ENCODE measurements around the gene ESR1. TPM values are rescaled to one million over a fixed set of nuclear protein-coding genes. Genes with fewer than 3 reads are reported as not detected.
"Not testable (repeated sequence)": the region's sequence is repeated elsewhere in the genome, so short reads cannot be mapped to it uniquely, and the experiment has no call there.

The ESR1 gene
- total RNA-seq, 6 experiments from 2014 or later: 1.6 to 59.9 (median 18.6) TPM

DNA sequence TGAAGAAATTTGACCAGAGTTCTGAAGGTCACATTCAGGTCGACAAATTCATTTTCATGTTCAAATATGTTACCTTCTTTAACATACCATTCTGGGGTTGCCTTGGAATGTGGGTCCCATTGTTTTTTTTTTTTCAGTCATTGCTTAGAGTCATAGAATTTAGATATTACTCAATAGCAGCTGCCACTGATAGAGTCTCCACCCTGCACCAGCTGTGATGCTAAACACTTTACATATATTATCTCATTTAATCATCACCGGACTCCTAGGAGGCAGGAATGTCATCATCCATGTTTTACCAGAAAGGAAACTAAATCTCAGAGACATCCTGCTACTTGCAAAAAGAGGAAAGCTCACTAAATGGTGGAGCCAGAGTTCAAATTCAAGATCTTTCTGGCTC is 204.7 kb downstream of the ESR1 start:
- intact Hi-C loops (cut with DNase I): no loop called here

DNA sequence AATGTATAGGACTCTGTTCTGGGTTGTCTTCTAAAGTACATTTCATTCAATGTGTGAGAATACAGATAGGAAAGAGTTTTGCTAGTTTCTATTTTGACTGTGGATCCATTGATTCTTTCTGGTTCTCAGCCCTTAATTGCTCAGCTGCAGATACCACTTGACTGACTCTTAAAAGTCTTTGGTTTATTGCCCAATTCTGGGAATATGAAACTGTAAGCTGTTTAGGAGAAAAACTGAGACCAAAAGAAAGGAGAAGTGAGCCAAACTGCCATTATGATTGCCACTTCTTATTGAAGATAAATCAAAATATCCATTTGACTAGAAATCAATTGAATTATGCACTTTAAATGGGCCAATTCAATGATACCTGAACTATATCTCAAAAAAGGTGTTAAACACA is 211.4 kb downstream of the ESR1 start:
- TF ChIP-seq, protein P1, sequence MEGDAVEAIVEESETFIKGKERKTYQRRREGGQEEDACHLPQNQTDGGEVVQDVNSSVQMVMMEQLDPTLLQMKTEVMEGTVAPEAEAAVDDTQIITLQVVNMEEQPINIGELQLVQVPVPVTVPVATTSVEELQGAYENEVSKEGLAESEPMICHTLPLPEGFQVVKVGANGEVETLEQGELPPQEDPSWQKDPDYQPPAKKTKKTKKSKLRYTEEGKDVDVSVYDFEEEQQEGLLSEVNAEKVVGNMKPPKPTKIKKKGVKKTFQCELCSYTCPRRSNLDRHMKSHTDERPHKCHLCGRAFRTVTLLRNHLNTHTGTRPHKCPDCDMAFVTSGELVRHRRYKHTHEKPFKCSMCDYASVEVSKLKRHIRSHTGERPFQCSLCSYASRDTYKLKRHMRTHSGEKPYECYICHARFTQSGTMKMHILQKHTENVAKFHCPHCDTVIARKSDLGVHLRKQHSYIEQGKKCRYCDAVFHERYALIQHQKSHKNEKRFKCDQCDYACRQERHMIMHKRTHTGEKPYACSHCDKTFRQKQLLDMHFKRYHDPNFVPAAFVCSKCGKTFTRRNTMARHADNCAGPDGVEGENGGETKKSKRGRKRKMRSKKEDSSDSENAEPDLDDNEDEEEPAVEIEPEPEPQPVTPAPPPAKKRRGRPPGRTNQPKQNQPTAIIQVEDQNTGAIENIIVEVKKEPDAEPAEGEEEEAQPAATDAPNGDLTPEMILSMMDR (IDR thresholded peaks at IDR 0.05): no peak
- no peak for TF ChIP-seq POLR2A (IDR thresholded peaks at IDR 0.05)
- Histone ChIP-seq H3K4me3 (no peak overlapping the region), H3K27ac (no peak overlapping the region), H3K4me1 (no peaks in the 10 kb centered on the region), H3K9me3 (no peaks in the 10 kb centered on the region), H3K27me3 (no peaks in the 10 kb centered on the region), H3K36me3 (no peaks in the 10 kb centered on the region)
- intact Hi-C loops (cut with DNase I): no loop called here
- no peak for DNase-seq
- no peak for ATAC-seq

More for the DNA sequence above, 204.7 kb downstream of the ESR1 start:
- H3K4me1 ChIP-seq: no peaks in the 10 kb centered on the region
- H3K36me3 ChIP-seq: no peaks in the 10 kb centered on the region
- no peak overlapping the region for H3K4me3 ChIP-seq
- WGBS (ENCODE audit: insufficient coverage, low coverage, low lambda C conversion rate, missing lambda C conversion rate): 78% methylated on average over 2 of the region's 2 CpGs
- TF ChIP-seq, protein P1 (IDR thresholded peaks at IDR 0.05): no peak
- TF ChIP-seq POLR2A (IDR thresholded peaks at IDR 0.05): no peak
- H3K9me3 ChIP-seq: no peaks in the 10 kb centered on the region
- no peak for ATAC-seq
- no peak overlapping the region for H3K27ac ChIP-seq
- no peaks in the 10 kb centered on the region for H3K27me3 ChIP-seq
- no peak for DNase-seq

DNA sequence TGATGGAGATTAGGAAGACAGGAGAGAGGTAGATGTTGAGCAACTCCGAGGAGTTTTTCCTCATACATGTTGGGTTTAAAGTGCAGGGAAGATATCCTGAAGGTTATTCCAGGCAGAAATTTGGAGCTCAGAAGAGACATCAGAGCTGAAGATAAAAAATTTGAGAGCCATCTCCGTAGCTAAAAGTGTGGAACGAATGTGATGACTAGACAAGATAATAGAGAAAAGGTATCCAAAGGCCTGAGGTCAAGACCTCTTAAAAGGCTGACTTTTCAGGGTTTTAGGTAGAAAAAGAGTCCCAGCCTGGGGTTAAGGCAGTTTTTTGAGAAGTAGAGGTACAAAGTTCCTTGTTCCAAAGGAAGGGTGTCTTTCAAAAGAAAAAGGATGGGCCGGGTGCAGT is 214.8 kb downstream of the ESR1 start:
- whole genome bisulfite sequencing (ENCODE audit: insufficient coverage, low coverage, low lambda C conversion rate, missing lambda C conversion rate): 89% methylated on average over 4 of the region's 4 CpGs

DNA sequence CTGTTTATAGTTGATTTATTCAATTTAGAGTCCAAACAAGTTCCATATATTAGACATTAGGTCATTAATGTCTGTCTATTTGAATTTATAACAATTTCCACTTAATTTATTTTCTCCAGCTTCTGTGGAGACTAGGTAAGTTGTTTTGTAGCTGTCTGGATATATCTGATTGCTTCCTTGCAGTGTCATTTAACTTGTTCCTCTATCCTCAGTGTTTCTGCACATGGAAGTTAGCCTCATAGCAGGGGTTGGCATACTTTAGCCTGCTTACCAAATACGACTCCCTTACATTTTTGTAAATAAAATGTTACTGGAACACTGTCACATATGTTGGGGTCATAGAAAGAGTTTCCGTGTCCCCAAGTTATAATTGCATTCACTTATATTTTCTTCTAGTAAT is 216.1 kb downstream of the ESR1 start:
- intact Hi-C loops (cut with DNase I): no loop called here
- H3K4me1 ChIP-seq: peaks cover 0 to 9% (median 0%) of the 10 kb centered on the region in 4 donors
- H3K36me3 ChIP-seq: no peaks in the 10 kb centered on the region
- WGBS (ENCODE audit: insufficient coverage, low coverage, low lambda C conversion rate, missing lambda C conversion rate): 55% methylated on average over 2 of the region's 2 CpGs
- H3K27me3 ChIP-seq: no peaks in the 10 kb centered on the region
- DNase-seq (no peak), ATAC-seq (no peak)
- H3K4me3 ChIP-seq: no peak overlapping the region
- TF ChIP-seq POLR2A (IDR thresholded peaks at IDR 0.05): no peak
- TF ChIP-seq, protein P1 (IDR thresholded peaks at IDR 0.05): no peak
- H3K27ac ChIP-seq: no peak overlapping the region
- no peaks in the 10 kb centered on the region for H3K9me3 ChIP-seq

More for the DNA sequence above, 214.8 kb downstream of the ESR1 start:
- DNase-seq (no peak), ATAC-seq (no peak)
- no peaks in the 10 kb centered on the region for H3K27me3 ChIP-seq
- intact Hi-C loops (cut with DNase I): no loop called here
- no peaks in the 10 kb centered on the region for H3K9me3 ChIP-seq
- no peak overlapping the region for H3K27ac ChIP-seq
- peaks cover 0 to 9% (median 0%) of the 10 kb centered on the region in 4 donors for H3K4me1 ChIP-seq
- no peaks in the 10 kb centered on the region for H3K36me3 ChIP-seq
- no peak overlapping the region for H3K4me3 ChIP-seq
- TF ChIP-seq, protein P1 (IDR thresholded peaks at IDR 0.05): no peak
- TF ChIP-seq POLR2A (IDR thresholded peaks at IDR 0.05): no peak

DNA sequence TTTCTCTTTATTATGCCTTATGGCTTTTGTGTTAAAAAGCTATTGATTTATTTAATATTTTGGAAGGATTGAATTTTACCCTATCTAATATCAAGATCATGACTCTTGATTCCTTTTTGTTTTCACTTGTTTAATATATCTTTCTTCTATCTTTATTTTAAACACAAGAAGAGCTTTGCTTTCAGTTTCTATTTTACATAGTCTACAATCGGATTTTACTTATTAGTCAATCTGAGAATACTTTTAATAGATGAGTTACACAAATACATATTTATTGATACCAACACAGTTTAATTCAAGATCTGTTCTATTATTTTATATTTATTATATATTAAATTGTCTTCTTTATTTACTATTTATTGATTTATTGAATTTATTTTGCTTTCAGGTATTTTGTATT is 218.8 kb downstream of the ESR1 start:
- ATAC-seq: peak in 3 of 4 donors; percentile 33 to 62 (median 41)
- peaks cover 0 to 9% (median 0%) of the 10 kb centered on the region in 4 donors for H3K4me1 ChIP-seq
- no peaks in the 10 kb centered on the region for H3K27me3 ChIP-seq
- intact Hi-C loops (cut with DNase I): no loop called here
- no peaks in the 10 kb centered on the region for H3K9me3 ChIP-seq
- WGBS (ENCODE audit: insufficient coverage, low coverage, low lambda C conversion rate, missing lambda C conversion rate): 5% methylated on average over 1 of the region's 1 CpG
- H3K36me3 ChIP-seq: no peaks in the 10 kb centered on the region
- DNase-seq: no peak
- TF ChIP-seq, protein P1 (IDR thresholded peaks at IDR 0.05): no peak
- TF ChIP-seq POLR2A (IDR thresholded peaks at IDR 0.05): no peak
- peak overlapping the region in 1 of 3 donors; percentile 0 for H3K4me3 ChIP-seq
- H3K27ac ChIP-seq: peak overlapping the region in 1 of 3 donors; percentile 28

- intact Hi-C loops (cut with DNase I); H3K36me3 ChIP-seq; H3K27ac ChIP-seq; H3K4me1 ChIP-seq; H3K4me3 ChIP-seq; H3K27me3 ChIP-seq; H3K9me3 ChIP-seq; ATAC-seq; DNase-seq: not testable (repeated sequence)
- 98% methylated on average over 5 of the region's 6 CpGs for WGBS (ENCODE audit: insufficient coverage, low coverage, low lambda C conversion rate, missing lambda C conversion rate)
Measured at GRCh38 chr6:152026744-152027143, 219.3 kb downstream of the ESR1 start.

GRCh38 chr6:152033765-152034164 is 226.3 kb downstream of the ESR1 start:
- DNase-seq; H3K27ac ChIP-seq; intact Hi-C loops (cut with DNase I); H3K36me3 ChIP-seq; H3K27me3 ChIP-seq; H3K9me3 ChIP-seq; H3K4me1 ChIP-seq; ATAC-seq; H3K4me3 ChIP-seq: not testable (repeated sequence)
- WGBS (ENCODE audit: insufficient coverage, low coverage, low lambda C conversion rate, missing lambda C conversion rate): 100% methylated on average over 2 of the region's 4 CpGs

All from right lobe of liver (tissue), 6 donors.